ENCODE data around the gene ELMOD3.
A peak's percentile ranks its signal among the peaks of the same experiment; 100 is the strongest.
"Not testable (repeated sequence)": the region's sequence is repeated elsewhere in the genome, so short reads cannot be mapped to it uniquely, and the experiment has no call there.

ELMOD3 gene

DNA sequence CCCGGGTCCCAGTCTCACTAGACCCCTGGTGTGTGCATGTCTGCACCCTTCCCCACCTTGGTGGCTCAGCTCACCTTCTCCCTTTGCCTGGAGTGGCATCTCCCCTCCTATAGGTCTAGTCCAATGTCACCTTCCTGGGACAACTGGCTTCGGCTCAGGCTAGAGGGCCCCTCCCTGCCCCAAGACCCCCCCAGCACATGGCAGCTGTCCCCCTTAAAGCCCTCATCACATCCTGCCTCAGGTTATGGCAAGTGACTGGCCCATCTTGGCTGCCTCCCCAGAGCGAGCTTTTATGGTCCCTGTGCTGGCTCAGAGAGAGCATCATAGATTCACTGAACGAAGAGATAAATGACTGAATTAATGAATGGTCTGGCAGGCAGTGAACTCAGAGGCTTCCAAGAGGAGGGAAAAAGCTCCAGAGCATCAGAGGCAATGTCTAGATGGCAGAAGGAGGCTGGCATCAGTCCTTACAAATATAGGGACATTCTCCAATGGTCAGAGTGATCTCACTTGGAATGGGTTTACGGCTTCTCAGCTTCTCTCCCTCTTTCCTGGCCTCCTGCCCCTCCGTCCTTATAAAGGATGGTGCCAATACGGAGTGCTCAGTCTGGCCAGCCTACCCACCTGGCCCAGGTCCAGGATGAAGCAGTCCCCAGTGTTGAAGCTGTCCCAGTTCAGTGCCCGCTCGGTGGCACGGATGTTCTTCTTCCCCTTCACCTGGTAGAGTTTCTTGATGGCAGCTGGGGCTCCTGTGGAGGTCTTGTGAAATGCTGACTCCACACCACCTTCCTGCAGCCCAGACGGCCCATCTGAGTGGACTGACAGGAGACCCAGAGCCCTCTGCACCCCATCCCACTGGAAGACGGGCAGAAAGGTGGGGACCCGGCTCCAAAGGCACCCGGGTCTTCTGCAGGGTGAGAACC is 46.2 kb downstream of the ELMOD3 start:
- DNase-seq = peak in 4 of 56 donors; percentile 16 to 38 (median 18)

- DNase-seq = no peak
Measured at GRCh38 chr2:85401464-85401805, 46.9 kb downstream of the ELMOD3 start.

DNA sequence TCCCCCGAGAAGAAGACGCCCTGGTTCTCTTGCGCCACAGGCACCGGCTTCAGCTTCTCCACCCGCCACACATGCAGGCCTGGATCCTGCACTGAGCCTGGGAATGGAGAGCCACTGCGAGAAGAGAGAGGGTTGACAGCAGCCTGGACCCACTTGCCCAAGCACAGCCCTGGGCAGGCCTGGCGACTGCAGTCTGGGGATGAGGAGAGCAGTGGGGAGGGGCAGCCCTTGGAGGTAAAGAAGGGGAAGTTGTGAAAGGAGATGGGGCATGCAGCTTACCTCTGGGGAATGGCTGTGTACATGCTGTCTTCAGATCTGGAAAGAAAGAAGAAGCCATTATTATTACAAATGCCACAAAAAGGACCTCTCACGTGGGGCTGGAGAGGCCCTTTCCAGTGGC is 47.3 kb downstream of the ELMOD3 start:
- no peak for DNase-seq

GRCh38 chr2:85405201-85406059 is 50.9 kb downstream of the ELMOD3 start:
- DNase-seq = peak in 5 of 56 donors; percentile 11 to 52 (median 33)

- peak in 2 of 56 donors; percentile 39 to 48 for DNase-seq
Measured at GRCh38 chr2:85409845-85410583, 55.4 kb downstream of the ELMOD3 start, which contains the start of gene CAPG. Gene CAPG (minus strand): TSS chr2:85410366. CDS start chr2:85402145, 8,221 bp downstream.

DNA sequence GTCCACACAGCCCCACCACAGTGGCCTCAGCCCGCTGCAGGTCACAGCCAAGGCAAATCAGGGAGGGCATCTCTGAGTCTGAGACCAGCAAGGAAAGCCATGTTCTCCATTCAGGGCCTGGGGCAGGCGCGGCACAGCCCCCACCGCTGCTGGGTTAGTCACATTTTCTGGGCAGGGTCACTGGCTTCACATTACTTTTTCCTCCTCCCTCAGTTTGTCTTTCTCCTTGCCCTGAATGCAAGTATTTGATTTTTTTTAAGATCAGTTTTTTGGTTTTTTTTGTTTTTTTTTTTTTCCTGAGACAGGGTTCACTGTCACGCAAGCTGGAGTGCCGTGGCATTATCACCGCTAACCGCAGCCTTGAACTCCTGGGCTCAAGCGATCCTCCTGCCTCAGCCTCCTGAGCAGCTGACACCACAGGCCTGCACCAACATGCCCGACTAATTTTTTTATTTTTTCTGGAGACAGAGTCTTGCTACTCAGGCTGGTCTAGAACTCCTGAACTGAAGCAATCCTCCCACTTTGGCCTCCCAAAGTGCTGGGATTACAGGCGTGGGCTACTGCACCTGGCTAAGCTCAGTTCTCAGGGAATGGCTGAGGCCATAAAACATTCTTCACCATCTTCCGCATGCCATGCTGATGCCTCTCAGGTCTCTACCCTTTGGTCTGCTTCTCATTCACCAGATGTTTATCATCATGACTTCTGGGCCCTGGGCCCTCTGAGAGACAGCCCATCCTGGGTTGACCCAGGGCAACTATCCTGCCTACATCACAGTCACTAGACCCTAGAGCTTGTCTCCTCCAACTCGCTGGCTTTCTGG is 56.2 kb downstream of the ELMOD3 start:
- no peak for DNase-seq

DNA sequence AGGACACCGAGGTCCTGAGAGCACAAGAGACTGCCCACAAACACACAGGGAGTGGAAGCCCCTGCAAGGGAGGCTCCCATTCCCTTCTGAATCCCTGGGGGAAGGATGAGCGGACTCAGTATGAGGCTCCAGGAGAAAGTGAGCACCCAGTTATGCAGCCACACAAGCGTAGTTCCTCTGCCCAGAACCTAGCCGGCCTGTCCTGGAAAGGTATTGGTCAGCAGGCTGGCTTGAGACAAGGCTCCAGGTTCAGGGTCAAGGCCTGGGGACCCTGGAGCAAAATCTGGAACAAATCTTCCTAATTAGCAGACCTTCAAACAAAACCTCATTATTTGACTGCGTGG is 56.8 kb downstream of the ELMOD3 start:
- DNase-seq = no peak

GRCh38 chr2:85413592-85414420 is 59.2 kb downstream of the ELMOD3 start:
- peak in 2 of 56 donors; percentile 13 to 60 for DNase-seq

- DNase-seq = not testable (repeated sequence)
Measured at GRCh38 chr2:85414421-85414759, 59.8 kb downstream of the ELMOD3 start.

GRCh38 chr2:85414761-85415553 is 60.4 kb downstream of the ELMOD3 start:
- DNase-seq = no peak

- no peak for DNase-seq
Measured at GRCh38 chr2:85415980-85416650, 61.5 kb downstream of the ELMOD3 start.

DNA sequence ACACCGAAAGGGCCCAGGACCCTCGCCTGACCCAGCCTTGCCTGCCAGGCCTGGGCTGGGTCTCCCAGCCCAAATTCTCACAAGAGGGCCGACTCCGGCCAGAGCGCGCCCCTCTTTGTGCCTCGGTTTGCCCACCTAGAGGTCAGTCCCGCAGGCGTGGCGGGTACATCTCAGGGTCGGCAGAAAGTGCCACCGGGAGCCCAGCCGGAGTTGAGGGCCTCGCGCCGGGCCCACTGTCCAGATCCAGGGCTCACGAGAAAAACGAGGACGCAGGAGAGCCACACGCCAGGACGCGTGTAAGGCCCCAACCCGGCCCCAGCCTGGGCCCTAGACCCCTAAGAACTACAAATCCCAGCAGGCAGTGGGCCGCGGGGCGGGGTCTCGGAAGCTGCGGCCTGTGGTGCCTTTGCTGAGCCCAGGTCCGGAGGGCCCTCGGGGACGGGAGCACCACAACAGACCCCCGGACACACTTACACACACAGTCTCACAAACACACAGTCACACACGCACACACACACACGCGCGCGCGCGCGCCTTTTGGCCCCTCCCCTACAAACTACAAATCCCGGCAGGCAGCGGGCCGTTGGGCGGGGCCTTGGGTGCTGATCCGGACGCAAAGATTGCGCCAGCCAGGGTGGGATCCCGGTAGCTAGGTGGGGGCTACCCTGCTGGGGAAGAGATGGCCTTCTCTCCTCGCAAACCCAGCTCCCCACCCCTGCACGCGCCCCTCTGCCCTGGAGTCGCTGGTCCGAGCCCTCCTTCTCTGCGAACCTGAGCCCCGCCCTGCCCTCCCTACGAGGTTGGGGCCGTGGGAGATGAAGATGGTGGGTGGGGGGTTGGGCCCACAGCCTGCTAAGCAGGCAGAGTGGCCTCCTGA is 63.8 kb downstream of the ELMOD3 start, which contains the start of gene SH2D6:
Gene SH2D6 (plus strand): TSS at position 583 of the 877 bp plus-strand sequence. CDS start 10,752 bp downstream, outside the sequence.
- DNase-seq = peak in 54 of 56 donors; percentile 53 to 97 (median 87)

DNA sequence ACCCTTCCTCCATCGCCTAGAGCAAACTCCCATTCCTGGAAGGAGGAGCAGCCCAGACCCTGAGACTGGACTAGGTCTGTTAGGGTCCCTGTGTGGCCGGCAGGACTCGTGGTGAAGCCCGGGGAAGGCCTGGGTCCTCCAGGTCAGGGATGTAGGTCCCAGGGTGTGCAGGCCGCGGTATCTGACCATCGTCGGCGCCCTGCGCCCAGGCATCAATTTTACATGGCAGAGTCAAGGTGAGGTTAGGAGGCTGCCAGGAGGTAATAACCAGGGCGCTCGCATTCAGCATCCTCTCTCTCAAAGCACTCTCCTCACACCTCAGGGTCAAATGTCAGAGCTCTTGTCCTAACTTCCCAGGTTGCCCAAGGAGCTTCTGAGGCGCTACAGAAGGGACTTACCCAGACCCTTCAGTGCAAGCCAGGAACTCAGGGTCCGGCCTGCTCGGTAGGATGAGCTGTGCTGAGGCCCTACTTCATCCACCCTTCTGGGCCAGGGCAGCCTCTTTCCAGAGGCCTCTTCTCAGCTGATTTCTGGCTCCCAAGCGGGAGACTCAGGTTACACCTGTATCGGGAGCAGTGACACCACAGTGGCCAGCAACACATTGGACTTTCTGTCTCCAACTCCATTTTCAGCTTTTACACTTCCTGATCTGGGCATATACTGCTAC is 64.6 kb downstream of the ELMOD3 start:
- peak in 2 of 56 donors; percentile 47 to 67 for DNase-seq

DNA sequence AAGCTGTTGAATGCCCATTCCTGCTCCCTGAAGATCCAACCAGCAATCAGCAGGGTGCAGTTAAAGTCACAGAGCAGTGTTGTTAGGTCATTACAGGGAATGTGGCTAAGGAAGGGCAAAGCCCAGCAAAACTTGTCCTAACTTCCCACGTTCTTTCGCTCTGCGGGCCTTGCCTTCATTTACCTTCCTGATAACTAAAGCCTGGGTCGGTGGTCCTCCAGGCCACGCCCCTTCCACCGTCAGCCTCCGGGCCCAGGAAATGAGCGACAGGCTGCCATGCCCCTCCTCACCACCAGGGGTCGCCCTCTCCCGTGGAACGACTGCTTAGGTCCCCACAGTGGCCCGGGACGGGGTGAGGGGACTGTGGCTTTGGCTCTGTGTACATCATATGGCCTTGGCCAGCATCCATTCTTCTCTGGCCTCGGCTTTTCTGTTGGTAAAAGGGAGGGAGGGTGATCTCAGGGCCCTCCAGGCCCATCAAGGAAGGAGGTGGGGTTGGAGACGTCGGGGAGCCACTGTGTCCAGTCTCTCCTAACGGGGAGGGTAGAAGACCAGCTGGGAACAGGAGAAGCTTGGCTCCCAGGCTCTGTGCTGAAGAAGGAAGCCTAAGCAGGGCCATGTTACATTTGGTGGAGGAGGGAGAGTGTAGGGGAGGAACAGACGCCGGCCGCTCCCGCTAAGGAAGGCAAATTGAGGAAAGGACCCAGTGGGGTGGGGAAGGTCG is 66.1 kb downstream of the ELMOD3 start:
- peak in 54 of 56 donors; percentile 47 to 95 (median 85) for DNase-seq

GRCh38 chr2:85421260-85422071 is 66.9 kb downstream of the ELMOD3 start:
- DNase-seq = peak in 13 of 56 donors; percentile 22 to 90 (median 57)

Measured in nucleus accumbens (tissue), 56 donors.